ENCODE data around the gene OPN1MW.

DNA sequence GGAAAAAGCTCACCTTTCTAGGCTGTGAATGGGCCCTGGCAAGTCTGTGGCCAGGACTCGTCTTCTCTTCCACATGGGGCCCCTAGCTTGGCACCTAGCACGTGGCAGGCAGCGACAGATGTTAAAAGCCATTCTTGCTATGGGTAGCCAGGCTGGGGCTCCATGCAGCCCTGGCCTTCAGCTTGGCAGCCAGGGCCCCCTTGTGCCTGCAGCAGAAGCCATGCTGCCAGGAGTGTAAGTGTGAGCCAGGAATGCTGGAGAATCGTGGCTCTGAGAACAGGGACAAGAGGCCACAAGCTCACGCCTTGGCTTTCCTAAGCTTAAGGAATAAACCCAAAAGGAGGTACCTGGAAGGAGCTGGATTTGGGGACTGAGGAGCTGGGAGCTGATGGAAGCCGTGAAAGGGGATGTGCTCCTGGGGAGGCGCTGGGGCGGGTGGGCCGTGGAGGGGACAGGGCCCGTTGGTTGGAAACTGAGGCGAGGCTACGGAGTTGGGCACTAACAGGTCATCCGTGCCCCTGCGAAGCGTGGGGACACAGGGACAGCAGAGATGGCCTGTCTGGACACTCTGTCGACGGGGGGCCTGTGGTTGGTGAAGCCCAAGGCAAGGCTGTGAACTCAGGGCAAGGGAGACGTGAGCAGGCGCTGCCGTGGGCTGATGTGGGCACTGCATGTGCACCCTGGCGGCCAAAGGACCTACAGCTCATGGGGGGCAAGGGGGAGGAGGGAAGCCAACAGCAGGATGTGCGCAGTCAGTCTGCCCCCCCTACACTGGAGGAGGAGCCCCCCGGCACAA is 39.2 kb upstream of the OPN1MW start:
- TF ChIP-seq POLR2AphosphoS5 (IDR thresholded peaks at IDR 0.05): no peak
- TF ChIP-seq, protein P1, sequence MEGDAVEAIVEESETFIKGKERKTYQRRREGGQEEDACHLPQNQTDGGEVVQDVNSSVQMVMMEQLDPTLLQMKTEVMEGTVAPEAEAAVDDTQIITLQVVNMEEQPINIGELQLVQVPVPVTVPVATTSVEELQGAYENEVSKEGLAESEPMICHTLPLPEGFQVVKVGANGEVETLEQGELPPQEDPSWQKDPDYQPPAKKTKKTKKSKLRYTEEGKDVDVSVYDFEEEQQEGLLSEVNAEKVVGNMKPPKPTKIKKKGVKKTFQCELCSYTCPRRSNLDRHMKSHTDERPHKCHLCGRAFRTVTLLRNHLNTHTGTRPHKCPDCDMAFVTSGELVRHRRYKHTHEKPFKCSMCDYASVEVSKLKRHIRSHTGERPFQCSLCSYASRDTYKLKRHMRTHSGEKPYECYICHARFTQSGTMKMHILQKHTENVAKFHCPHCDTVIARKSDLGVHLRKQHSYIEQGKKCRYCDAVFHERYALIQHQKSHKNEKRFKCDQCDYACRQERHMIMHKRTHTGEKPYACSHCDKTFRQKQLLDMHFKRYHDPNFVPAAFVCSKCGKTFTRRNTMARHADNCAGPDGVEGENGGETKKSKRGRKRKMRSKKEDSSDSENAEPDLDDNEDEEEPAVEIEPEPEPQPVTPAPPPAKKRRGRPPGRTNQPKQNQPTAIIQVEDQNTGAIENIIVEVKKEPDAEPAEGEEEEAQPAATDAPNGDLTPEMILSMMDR (IDR thresholded peaks at IDR 0.05; ENCODE audit: poor library complexity, severe bottlenecking): no peak
- TF ChIP-seq, protein P2, sequence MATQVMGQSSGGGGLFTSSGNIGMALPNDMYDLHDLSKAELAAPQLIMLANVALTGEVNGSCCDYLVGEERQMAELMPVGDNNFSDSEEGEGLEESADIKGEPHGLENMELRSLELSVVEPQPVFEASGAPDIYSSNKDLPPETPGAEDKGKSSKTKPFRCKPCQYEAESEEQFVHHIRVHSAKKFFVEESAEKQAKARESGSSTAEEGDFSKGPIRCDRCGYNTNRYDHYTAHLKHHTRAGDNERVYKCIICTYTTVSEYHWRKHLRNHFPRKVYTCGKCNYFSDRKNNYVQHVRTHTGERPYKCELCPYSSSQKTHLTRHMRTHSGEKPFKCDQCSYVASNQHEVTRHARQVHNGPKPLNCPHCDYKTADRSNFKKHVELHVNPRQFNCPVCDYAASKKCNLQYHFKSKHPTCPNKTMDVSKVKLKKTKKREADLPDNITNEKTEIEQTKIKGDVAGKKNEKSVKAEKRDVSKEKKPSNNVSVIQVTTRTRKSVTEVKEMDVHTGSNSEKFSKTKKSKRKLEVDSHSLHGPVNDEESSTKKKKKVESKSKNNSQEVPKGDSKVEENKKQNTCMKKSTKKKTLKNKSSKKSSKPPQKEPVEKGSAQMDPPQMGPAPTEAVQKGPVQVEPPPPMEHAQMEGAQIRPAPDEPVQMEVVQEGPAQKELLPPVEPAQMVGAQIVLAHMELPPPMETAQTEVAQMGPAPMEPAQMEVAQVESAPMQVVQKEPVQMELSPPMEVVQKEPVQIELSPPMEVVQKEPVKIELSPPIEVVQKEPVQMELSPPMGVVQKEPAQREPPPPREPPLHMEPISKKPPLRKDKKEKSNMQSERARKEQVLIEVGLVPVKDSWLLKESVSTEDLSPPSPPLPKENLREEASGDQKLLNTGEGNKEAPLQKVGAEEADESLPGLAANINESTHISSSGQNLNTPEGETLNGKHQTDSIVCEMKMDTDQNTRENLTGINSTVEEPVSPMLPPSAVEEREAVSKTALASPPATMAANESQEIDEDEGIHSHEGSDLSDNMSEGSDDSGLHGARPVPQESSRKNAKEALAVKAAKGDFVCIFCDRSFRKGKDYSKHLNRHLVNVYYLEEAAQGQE (IDR thresholded peaks at IDR 0.05; ENCODE audit: borderline replicate concordance): no peak
- no peak for TF ChIP-seq EZH2 (IDR thresholded peaks at IDR 0.05; ENCODE audit: borderline replicate concordance, insufficient read depth, low read length, poor library complexity, severe bottlenecking)
- no peak for TF ChIP-seq RAD21 (conservative IDR thresholded peaks at IDR 0.05)
